SK-N-MC (cell line): ENCODE data around the gene SPACDR.

Source experiments
- DNase-seq: peaks from one replicate; pipeline ENCODE4 v3.0.0-alpha.2; 2011; ENCODE audit warnings: low read depth, low spot score
- H3K27ac ChIP-seq: fragments of 200-600 bp; sonication (generic); 2 replicates; pipeline ENCODE4 v1.5.1; 2016; ENCODE audit warnings: mixed run types
- H3K36me3 ChIP-seq: fragments of 200-600 bp; sonication (generic); 2 replicates; pipeline ENCODE4 v1.6.1; 2017; ENCODE audit warnings: antibody characterized with exemption, low read length, mixed read lengths; ENCODE audit not compliant: insufficient read depth
- H3K4me3 ChIP-seq: fragments of 200-600 bp; sonication (generic); 2 replicates; pipeline ENCODE4 v1.5.1; 2016
- H3K9ac ChIP-seq: fragments of 200-600 bp; sonication (generic); 2 replicates; pipeline ENCODE4 v1.8.0; 2017; ENCODE audit warnings: mixed run types, mixed read lengths; ENCODE audit not compliant: insufficient read length
- H3K9me3 ChIP-seq: fragments of 200-600 bp; sonication (generic); 2 replicates; pipeline ENCODE4 v1.6.1; 2017; ENCODE audit warnings: low read depth, mild to moderate bottlenecking, antibody characterized with exemption, low read length, moderate library complexity, mixed read lengths
- EZH2 ChIP-seq: fragments of 200-600 bp; sonication (generic); IDR thresholded peaks from one replicate; pipeline ENCODE4 v1.6.1; 2017; ENCODE audit warnings: antibody characterized with exemption
- FOXP2 ChIP-seq: optimal IDR thresholded peaks from 2 replicates; pipeline ENCODE3; 2011; ENCODE audit warnings: mild to moderate bottlenecking, moderate library complexity; ENCODE audit not compliant: insufficient read depth; ENCODE audit errors: extremely low read length, control extremely low read depth
- POLR2AphosphoS5 ChIP-seq: IDR thresholded peaks from 2 replicates; pipeline ENCODE4 v1.6.1; 2012; ENCODE audit warnings: mild to moderate bottlenecking, low read depth, low read length, borderline replicate concordance

SPACDR gene

DNA sequence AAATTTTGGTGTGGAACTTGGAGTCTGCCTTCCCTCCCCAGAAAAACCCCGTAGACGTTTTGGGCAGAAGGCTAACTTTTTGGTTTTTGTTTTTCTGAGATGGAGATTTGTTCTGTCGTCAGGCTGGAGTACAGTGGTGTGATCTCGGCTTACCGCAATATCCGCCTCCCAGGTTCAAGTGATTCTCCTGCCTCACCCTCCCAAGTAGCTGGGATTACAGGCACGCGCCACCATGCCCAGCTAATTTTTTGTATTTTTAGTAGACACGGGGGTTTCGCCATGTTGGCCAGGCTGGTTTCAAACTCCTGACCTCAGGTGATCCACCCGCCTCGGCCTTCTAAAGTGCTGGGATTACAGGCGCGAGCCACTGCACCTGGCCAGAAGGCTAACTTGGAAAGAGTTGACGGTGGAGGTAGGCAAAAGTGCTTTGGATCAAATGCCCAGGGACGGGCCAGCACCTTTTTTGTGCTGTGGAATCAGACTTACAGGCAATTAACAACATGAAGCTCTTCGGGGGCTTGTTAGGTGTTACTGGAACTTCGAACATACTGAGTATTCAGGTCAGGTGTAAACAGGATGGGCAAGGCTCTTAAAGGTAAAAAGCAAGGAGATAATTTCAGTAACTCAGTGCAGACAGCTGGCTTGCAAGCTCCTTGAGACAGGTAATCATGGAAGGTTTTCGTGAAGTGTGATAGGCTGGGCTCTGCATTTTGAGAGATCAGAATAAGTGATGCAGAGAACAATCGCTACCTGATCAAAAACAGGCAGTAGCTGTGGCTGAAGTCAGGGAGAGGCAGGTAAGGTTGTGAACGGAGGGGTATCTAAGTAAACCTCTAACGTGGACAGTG is 29.5 kb downstream of the SPACDR start:
- peak overlapping the region; percentile 75 for H3K27ac ChIP-seq
- no peaks in the 10 kb centered on the region for H3K9me3 ChIP-seq

DNA sequence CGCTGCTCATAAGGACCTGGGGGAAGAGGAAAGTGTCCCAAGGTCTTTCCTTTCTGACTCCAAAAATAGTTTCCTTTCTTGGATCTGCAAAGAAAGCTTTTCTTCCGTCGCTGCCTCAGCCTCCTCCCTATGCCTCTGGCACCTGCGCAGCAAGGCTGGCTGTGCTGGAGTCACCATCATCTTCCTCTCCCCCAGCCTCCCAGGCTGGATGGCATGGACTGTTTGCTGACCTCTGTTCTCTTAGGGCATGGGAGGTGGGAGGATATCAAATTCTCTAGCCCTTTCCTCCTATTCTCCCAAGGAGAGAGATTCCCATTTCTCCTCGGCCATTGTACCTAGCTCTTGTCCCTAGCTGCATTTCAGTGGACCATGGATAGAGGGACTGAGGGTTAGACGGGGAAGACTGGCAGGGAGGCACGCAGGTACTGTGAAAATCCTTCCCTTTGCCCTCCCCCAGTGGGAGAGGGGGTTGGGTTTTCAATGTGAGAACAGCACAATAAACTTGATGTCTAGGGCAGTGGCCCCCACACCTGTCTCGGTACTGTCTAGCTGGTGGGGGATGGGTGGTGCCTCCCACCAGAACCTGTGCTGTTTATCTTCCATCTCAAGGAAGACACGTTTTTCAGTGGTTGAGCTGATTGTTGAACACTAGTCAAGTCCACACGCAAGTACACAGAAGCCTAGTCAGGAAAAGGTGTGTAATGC is 30.3 kb downstream of the SPACDR start:
- Histone ChIP-seq H3K9ac (no peak overlapping the region), H3K4me3 (no peak overlapping the region), H3K27ac (peak overlapping the region; percentile 75), H3K9me3 (no peaks in the 10 kb centered on the region), H3K36me3 (peaks cover 42% of the 10 kb centered on the region)
- no peak for DNase-seq
- TF ChIP-seq POLR2AphosphoS5 (no peak), FOXP2 (no peak), EZH2 (no peak)

More for the DNA sequence above, 29.5 kb downstream of the SPACDR start:
- H3K9ac ChIP-seq, result peak overlapping the region; percentile 92
- DNase-seq, result no peak
- H3K36me3 ChIP-seq, result peaks cover 42% of the 10 kb centered on the region
- no peak for TF ChIP-seq EZH2
- TF ChIP-seq FOXP2, result no peak
- no peak for TF ChIP-seq POLR2AphosphoS5
- peak overlapping the region; percentile 89 for H3K4me3 ChIP-seq

GRCh38 chr7:100433276-100433591 is 30.8 kb downstream of the SPACDR start:
- Histone ChIP-seq H3K9ac (no peak overlapping the region), H3K36me3 (peaks cover 42% of the 10 kb centered on the region), H3K27ac (peak overlapping the region; percentile 75; the same call in 1 of the 2 replicates), H3K4me3 (no peak overlapping the region), H3K9me3 (no peaks in the 10 kb centered on the region)
- DNase-seq, result no peak
- TF ChIP-seq FOXP2, result no peak
- no peak for TF ChIP-seq POLR2AphosphoS5
- no peak for TF ChIP-seq EZH2

- TF ChIP-seq EZH2 (no peak), POLR2AphosphoS5 (no peak; the same call in 1 of the 2 replicates), FOXP2 (no peak)
- Histone ChIP-seq H3K27ac (peak overlapping the region; percentile 75), H3K4me3 (no peak overlapping the region), H3K36me3 (peaks cover 42% of the 10 kb centered on the region), H3K9me3 (peaks cover 2% of the 10 kb centered on the region; the same call in 1 of the 2 replicates), H3K9ac (no peak overlapping the region)
- DNase-seq, result no peak
Observed at GRCh38 chr7:100432621-100433275, 31.3 kb downstream of the SPACDR start.

GRCh38 chr7:100432053-100432452 is 32.0 kb downstream of the SPACDR start:
- Histone ChIP-seq H3K36me3 (peaks cover 42% of the 10 kb centered on the region), H3K4me3 (peak overlapping the region; percentile 8; the same call in 1 of the 2 replicates), H3K9ac (peak overlapping the region; percentile 100), H3K9me3 (peaks cover 2% of the 10 kb centered on the region; the same call in 1 of the 2 replicates), H3K27ac (peak overlapping the region; percentile 75)
- TF ChIP-seq FOXP2, result no peak
- TF ChIP-seq POLR2AphosphoS5, result no peak; the same call in 1 of the 2 replicates
- no peak for TF ChIP-seq EZH2
- DNase-seq, result no peak

- Histone ChIP-seq H3K9ac (peak overlapping the region; percentile 100), H3K36me3 (peaks cover 42% of the 10 kb centered on the region), H3K9me3 (peaks cover 2% of the 10 kb centered on the region; the same call in 1 of the 2 replicates), H3K4me3 (peak overlapping the region; percentile 97), H3K27ac (peak overlapping the region; percentile 75)
- TF ChIP-seq POLR2AphosphoS5 (peak; percentile 18; the same call in 1 of the 2 replicates), FOXP2 (no peak)
- no peak for DNase-seq
Observed at GRCh38 chr7:100431286-100431735, 32.7 kb downstream of the SPACDR start.

GRCh38 chr7:100430493-100431285 is 33.4 kb downstream of the SPACDR start:
- Histone ChIP-seq H3K9ac (peak overlapping the region; percentile 100), H3K27ac (peak overlapping the region; percentile 100), H3K4me3 (peak overlapping the region; percentile 97), H3K9me3 (peaks cover 2% of the 10 kb centered on the region; the same call in 1 of the 2 replicates), H3K36me3 (peaks cover 42% of the 10 kb centered on the region)
- DNase-seq, result no peak
- TF ChIP-seq EZH2 (no peak), POLR2AphosphoS5 (0 out of 2 replicates have a peak, but pooled peaks have one; percentile 25), FOXP2 (no peak)
